ENCODE data around the gene TTR. TPM values are rescaled to one million over a fixed set of nuclear protein-coding genes. Genes with fewer than 3 reads are reported as not detected.

Gene TTR
- total RNA-seq, 2 donors from 2014 or later: 1.7 to 2.8 TPM

- TF ChIP-seq, protein P1, sequence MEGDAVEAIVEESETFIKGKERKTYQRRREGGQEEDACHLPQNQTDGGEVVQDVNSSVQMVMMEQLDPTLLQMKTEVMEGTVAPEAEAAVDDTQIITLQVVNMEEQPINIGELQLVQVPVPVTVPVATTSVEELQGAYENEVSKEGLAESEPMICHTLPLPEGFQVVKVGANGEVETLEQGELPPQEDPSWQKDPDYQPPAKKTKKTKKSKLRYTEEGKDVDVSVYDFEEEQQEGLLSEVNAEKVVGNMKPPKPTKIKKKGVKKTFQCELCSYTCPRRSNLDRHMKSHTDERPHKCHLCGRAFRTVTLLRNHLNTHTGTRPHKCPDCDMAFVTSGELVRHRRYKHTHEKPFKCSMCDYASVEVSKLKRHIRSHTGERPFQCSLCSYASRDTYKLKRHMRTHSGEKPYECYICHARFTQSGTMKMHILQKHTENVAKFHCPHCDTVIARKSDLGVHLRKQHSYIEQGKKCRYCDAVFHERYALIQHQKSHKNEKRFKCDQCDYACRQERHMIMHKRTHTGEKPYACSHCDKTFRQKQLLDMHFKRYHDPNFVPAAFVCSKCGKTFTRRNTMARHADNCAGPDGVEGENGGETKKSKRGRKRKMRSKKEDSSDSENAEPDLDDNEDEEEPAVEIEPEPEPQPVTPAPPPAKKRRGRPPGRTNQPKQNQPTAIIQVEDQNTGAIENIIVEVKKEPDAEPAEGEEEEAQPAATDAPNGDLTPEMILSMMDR (IDR thresholded peaks at IDR 0.05): no peak
- H3K4me1 ChIP-seq: no peaks in the 10 kb centered on the region
- no peak overlapping the region for H3K4me3 ChIP-seq
- no peaks in the 10 kb centered on the region for H3K27me3 ChIP-seq
- DNase-seq: no peak
- H3K36me3 ChIP-seq: no peaks in the 10 kb centered on the region
- no peak overlapping the region for H3K27ac ChIP-seq
- H3K9me3 ChIP-seq: no peaks in the 10 kb centered on the region
- H3K9ac ChIP-seq (ENCODE audit: low read depth in 2 of 2, low read length in 2 of 2): no peak overlapping the region
- intact Hi-C loops (cut with DNase I): no loop called here
These were observed 40.7 kb downstream of the TTR start for GRCh38 chr18:31632356-31632755.

DNA sequence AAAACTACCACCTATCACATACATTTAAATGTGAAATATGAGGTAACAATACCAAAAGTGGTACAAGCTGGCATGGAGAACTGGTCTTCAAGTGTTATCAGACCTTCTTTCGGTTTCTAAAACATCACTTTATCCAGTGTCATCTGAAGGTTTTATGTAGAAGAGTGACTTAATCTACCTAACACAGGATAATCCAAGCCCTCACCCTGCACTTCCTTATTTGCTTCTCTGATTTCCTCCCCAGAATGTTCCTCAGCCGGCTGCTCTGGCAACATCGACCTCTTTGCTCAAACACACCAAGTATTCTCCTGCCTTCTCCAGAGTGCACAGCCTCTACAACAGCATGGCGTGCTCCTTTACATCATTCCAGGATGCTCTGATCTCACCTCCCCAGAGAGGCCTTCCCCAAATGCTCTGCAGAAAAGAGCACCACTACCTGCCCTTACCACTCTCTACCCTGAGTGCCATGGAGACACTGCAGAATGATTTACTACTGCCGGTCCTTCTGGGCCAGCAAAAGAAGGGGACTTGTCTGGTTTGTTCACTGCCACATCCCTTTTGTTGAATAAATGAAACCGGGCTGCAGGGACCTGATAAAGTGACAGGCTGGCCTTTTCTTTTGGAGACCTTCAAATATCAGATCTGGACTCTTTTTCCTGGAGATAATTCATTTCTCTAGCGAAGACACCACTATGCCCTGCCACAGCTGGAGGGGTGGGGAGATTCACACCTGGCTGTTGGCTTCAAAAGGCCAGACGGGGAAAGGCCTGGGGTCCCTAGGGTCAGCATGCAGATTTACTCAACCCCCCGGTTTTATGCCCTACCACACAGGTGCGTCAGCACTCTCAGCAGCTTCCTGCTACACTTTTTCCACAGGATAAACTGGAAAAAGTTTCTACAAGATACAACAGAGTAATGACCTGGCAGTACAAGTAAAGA lies 42.0 kb downstream of the TTR start:
- Histone ChIP-seq H3K36me3 (no peaks in the 10 kb centered on the region), H3K4me1 (no peaks in the 10 kb centered on the region), H3K27me3 (no peaks in the 10 kb centered on the region), H3K4me3 (no peak overlapping the region), H3K27ac (no peak overlapping the region), H3K9me3 (no peaks in the 10 kb centered on the region), H3K9ac (ENCODE audit: low read depth in 2 of 2, low read length in 2 of 2) (no peak overlapping the region)
- no peak for DNase-seq
- intact Hi-C loops (cut with DNase I): no loop called here
- TF ChIP-seq, protein P1 (IDR thresholded peaks at IDR 0.05): no peak

GRCh38 chr18:31634331-31634713 lies 42.6 kb downstream of the TTR start:
- H3K4me3 ChIP-seq: no peak overlapping the region
- H3K9ac ChIP-seq (ENCODE audit: low read depth in 2 of 2, low read length in 2 of 2): no peak overlapping the region
- H3K9me3 ChIP-seq: no peaks in the 10 kb centered on the region
- H3K36me3 ChIP-seq: no peaks in the 10 kb centered on the region
- TF ChIP-seq, protein P1 (IDR thresholded peaks at IDR 0.05): no peak
- intact Hi-C loops (cut with DNase I): no loop called here
- DNase-seq: no peak
- H3K4me1 ChIP-seq: no peaks in the 10 kb centered on the region
- no peak overlapping the region for H3K27ac ChIP-seq
- no peaks in the 10 kb centered on the region for H3K27me3 ChIP-seq

DNA sequence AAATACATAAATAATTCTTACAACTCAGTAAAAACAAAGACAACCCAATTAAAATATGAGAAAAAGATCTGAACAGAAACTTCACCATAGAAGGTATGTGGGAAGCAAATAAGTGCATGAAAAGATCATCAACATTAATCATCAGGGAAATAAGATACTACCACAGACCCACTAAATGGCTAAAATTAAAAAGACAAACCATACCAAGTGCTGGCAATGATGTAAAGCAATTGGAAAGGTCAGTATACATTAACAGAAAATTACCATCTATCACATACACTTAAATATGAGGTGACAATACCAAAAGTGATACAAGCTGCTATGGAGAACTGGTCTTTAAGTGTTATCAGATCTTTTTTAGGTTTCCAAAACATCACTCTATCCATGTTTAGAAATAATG lies 44.7 kb downstream of the TTR start:
- no peaks in the 10 kb centered on the region for H3K9me3 ChIP-seq
- H3K9ac ChIP-seq (ENCODE audit: low read depth in 2 of 2, low read length in 2 of 2): no peak overlapping the region
- intact Hi-C loops (cut with DNase I): no loop called here
- H3K4me3 ChIP-seq: no peak overlapping the region
- no peaks in the 10 kb centered on the region for H3K27me3 ChIP-seq
- no peaks in the 10 kb centered on the region for H3K36me3 ChIP-seq
- no peak for DNase-seq
- no peak overlapping the region for H3K27ac ChIP-seq
- TF ChIP-seq, protein P1 (IDR thresholded peaks at IDR 0.05): no peak
- H3K4me1 ChIP-seq: no peaks in the 10 kb centered on the region

DNA sequence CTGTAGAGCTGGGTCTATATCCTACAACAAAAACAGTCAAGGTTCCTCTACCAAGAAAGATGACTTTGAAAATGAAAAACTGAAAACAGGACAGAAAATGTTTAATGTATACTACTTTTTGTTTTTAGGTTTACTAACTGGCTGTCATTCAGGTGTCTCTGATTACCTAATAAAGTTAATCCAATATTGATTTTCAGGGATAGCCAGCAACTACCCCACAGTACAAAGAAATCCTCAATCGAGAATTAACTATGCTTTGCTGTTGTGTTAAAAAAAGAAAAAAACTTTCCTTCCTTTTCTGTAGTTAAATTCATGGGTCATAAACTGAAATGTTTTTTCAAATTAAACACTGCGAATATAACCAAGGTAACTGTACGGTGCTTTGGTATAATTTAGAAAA lies 45.8 kb downstream of the TTR start:
- TF ChIP-seq, protein P1 (IDR thresholded peaks at IDR 0.05): no peak
- DNase-seq: no peak
- no peaks in the 10 kb centered on the region for H3K9me3 ChIP-seq
- H3K27me3 ChIP-seq: no peaks in the 10 kb centered on the region
- no peak overlapping the region for H3K4me3 ChIP-seq
- intact Hi-C loops (cut with DNase I): no loop called here
- no peaks in the 10 kb centered on the region for H3K4me1 ChIP-seq
- H3K27ac ChIP-seq: no peak overlapping the region
- H3K9ac ChIP-seq (ENCODE audit: low read depth in 2 of 2, low read length in 2 of 2): no peak overlapping the region
- H3K36me3 ChIP-seq: no peaks in the 10 kb centered on the region
